Astrocyte (in vitro differentiated cells and primary cell): ENCODE measurements around the gene GMDS.

ENCODE experiments used
- EZH2 ChIP-seq: IDR thresholded peaks from 2 replicates; pipeline ENCODE4 v1.6.1; 2012; ENCODE audit warnings: mild to moderate bottlenecking, low read length, inconsistent platforms; ENCODE audit not compliant: insufficient read depth
- TF ChIP-seq, protein P1 (sequence below): IDR thresholded peaks from 2 replicates; pipeline ENCODE4 v1.5.1; 2011; ENCODE audit warnings: low read depth, mild to moderate bottlenecking, inconsistent platforms, low read length, moderate library complexity; ENCODE audit not compliant: insufficient read depth

DNA sequence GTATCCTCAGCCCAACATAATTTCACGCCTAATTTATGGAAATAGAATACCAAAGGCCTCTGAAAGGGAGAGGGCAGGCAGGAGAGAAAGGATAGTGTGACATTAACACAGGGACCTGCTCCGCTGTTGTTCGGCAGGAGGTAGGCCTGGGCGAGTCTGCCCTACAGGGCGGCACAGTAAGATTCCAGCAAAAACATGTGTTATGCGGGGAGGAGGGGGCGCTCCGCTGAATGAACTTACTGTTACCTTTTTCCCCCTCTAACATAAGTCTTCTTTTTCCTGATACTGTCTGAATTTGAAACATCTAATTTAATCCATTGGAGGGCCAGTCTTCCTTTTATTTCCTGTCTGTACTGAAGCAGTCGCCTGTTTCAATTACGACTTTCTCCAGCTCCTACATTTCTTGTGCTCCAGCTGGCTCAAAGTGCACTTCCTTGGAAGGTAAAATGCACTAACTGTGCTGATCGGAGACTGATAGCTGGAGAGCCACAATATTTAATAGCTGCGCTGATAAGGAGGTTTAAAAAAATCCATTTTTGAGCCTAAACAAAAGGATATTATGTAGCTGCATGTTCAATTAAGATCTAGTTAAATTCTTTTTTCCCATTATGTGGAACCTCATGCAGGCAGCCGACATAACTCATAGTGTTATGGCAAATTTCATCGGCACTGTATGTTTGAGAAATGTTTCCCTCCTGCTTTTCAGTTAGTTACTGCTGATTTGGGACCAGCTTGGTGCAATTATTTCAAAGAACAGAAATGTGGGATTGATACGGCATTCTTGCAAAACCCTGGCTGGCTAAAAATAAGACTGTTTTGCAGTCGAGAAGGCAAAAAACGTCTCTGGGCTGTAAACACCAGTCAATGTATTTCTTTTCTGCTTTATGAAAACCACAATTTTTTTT is 442.7 kb downstream of the GMDS start:
- TF ChIP-seq, protein P1, sequence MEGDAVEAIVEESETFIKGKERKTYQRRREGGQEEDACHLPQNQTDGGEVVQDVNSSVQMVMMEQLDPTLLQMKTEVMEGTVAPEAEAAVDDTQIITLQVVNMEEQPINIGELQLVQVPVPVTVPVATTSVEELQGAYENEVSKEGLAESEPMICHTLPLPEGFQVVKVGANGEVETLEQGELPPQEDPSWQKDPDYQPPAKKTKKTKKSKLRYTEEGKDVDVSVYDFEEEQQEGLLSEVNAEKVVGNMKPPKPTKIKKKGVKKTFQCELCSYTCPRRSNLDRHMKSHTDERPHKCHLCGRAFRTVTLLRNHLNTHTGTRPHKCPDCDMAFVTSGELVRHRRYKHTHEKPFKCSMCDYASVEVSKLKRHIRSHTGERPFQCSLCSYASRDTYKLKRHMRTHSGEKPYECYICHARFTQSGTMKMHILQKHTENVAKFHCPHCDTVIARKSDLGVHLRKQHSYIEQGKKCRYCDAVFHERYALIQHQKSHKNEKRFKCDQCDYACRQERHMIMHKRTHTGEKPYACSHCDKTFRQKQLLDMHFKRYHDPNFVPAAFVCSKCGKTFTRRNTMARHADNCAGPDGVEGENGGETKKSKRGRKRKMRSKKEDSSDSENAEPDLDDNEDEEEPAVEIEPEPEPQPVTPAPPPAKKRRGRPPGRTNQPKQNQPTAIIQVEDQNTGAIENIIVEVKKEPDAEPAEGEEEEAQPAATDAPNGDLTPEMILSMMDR, result no peak
- TF ChIP-seq EZH2, result no peak
